Measurements from ENCODE around the gene RASAL2.

RASAL2 gene

DNA sequence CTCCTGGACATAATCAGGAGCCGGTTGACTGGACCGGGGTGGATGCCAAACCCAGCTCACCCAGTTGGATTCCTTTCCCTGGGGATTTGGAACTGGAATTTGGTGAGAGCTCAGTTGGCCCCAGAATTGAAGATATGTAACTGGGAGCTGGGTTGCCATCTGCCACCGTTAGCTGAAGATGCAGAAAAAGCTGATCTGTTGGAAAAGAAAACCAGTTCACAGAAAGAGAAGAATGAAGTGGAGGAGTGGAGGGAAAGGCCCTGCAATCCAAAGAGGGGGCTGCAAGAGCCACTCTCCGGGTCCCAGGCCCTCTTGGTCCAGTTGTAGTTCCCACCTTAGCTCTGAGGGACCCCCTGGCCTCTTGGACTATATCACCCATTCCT lies 435.0 kb downstream of the RASAL2 start:
- in situ Hi-C loops (cut with MboI; ENCODE audit: low sequenced_read_pairs): loop anchor here (25.0 kb wide), 1 partner anchor 233 kb away; no protein-coding TSS in a partner anchor

DNA sequence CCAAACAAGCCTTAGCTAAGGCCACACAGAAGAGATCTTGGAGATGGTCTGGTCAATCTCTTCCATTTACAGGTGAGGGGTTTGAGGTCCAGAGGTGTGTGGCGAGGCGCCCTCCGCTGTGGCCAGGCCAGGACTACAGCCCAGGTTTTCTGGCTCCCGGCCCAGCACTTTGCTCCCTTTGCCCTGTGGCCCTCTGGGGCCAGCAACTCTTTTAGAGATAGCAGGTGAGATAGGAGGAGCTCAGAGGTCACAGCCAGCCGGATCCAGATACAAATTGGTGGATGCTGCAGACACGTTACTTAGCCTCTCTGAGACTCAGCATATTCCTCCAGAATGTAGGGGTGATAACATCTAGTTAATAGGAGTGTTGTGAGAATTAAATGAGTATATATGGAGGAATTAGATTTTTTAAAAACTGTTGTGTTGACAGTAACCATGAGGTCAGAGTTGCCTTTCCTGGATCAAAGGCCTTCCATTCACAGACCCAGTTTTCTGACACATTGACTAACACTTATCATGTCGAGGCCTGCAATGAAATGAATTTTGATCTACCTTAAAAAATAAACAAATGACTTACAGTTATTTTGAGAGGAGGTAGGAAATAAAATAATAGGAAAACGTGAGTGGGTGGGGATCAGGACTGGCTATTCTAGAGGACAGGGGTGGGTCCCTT lies 435.6 kb downstream of the RASAL2 start:
- in situ Hi-C loops (cut with MboI; ENCODE audit: low sequenced_read_pairs): loop anchor here (10.0 to 25.0 kb wide), 3 partner anchors 233 to 845 kb away; no protein-coding TSS in a partner anchor

DNA sequence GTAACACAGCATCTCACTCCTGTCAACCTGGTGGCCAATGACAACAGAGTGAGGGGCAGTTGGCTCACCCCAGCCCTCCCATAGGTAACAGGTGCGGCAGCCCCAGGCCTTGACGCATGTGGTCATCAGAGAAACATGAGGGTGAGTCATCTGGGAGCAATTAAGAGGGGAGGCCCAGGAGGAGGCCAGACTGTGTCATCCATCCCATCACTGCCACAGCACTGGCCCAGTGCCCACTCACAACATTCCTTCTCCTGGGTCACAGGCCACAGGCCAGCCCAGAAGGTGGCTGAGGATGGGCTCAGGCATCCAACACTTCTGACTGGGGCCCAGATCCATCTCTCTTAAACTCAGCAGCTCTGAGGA lies 436.1 kb downstream of the RASAL2 start:
- in situ Hi-C loops (cut with MboI; ENCODE audit: low sequenced_read_pairs): loop anchor here (10.0 to 25.0 kb wide), 3 partner anchors 232 to 845 kb away; no protein-coding TSS in a partner anchor

DNA sequence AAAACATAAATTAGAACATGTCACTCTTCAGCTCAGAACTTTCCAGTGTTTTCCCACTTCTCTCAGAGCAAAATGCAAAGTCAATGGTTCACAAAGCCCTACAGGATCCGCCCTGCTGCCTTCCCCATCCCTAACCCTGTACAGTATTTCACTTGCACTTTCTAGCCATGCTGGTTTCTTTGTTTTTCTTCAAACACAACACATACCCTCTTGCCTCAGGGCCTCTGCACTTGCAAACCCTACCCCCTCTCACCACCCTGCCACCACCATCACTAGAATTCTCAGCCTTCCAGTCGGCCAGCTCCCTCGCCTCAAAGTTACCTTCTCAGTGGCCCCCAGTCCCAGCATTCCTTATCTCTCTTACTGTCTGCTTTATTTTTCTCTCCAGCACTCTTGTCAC lies 436.6 kb downstream of the RASAL2 start:
- in situ Hi-C loops (cut with MboI; ENCODE audit: low sequenced_read_pairs): loop anchor here (10.0 to 25.0 kb wide), 3 partner anchors 232 to 844 kb away; no protein-coding TSS in a partner anchor

DNA sequence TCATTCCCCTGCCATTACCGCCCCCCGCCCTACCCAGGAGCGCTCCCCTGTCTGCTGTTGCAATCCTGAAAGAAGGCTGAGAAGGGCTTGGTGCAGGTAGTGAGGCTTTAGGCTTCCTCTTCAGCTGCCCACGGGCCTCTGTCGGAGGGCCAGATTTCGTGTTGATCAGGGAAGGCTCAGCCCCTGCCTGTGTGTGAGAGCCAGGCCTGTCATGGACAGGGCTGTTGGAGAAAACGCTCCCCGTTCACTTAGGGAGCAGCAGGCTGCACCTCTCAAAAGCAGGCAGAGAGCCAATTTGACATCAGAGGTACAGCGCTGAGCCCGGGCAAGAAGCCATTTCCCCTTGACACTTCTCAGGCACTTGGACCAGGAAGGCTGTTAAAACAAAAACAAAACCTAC lies 438.0 kb downstream of the RASAL2 start:
- in situ Hi-C loops (cut with MboI; ENCODE audit: low sequenced_read_pairs): loop anchor here (10.0 to 25.0 kb wide), 3 partner anchors 230 to 843 kb away; no protein-coding TSS in a partner anchor

DNA sequence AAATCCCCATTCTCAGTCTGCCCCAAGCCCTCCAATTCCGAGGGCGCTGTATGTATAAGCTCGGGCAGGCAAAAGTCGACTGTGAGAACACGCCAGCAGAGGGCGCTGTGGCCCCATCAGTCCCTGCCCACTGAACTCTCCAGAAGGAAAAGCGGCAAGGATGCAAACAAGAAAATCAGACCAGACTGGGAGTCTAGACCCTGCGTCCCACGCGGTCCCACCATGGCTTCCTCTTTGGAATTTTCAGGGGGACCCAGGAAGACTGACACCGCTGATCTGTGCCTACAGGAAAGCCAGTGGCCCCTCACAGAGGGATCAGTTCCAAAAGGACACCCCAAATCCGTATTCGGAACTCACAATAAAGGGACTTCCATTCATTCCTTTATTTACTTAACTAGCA lies 438.5 kb downstream of the RASAL2 start:
- in situ Hi-C loops (cut with MboI; ENCODE audit: low sequenced_read_pairs): loop anchor here (10.0 to 25.0 kb wide), 3 partner anchors 230 to 842 kb away; no protein-coding TSS in a partner anchor

DNA sequence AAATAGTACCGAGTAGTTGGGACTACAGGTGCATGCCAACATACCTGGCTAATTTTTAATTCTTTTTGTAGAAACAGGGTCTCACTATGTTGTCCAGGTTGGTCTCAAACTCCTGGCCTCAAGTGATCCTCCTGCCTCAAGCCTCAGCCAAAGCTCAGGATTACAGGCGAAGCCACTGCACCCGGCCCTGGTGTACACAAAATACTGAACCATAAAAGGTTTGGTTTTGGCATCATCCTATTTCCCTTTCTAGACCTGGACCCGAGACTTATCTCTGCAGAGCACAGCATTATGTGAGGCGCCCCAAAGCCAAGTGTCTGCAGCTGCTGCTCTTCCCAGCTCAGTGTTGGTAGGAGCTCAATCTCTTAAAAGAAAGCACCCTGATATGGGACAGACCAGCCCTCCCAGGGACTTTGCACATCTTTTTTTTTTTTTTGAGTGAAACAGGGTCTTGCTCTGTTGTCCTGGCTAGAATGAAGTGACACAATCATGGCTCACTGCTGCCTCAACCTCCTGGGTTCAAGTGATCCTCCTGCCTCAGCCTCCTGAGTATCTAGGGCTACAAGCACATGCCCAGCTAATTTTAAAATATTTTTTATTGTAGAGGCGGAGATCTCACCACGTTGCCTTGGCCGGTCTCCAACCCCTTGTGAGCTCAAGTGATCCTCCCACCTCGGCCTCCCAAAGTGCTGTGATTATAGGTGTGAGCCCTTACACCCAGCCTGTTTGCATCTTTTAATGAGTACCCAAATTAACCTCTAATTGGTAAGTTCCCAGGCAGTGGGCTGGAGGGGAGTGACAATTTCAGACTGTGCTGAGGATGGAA lies 439.4 kb downstream of the RASAL2 start:
- in situ Hi-C loops (cut with MboI; ENCODE audit: low sequenced_read_pairs): loop anchor here (10.0 to 25.0 kb wide), 3 partner anchors 229 to 841 kb away; no protein-coding TSS in a partner anchor
